ENCODE measurements around the gene ATPAF1.

ATPAF1 gene

DNA sequence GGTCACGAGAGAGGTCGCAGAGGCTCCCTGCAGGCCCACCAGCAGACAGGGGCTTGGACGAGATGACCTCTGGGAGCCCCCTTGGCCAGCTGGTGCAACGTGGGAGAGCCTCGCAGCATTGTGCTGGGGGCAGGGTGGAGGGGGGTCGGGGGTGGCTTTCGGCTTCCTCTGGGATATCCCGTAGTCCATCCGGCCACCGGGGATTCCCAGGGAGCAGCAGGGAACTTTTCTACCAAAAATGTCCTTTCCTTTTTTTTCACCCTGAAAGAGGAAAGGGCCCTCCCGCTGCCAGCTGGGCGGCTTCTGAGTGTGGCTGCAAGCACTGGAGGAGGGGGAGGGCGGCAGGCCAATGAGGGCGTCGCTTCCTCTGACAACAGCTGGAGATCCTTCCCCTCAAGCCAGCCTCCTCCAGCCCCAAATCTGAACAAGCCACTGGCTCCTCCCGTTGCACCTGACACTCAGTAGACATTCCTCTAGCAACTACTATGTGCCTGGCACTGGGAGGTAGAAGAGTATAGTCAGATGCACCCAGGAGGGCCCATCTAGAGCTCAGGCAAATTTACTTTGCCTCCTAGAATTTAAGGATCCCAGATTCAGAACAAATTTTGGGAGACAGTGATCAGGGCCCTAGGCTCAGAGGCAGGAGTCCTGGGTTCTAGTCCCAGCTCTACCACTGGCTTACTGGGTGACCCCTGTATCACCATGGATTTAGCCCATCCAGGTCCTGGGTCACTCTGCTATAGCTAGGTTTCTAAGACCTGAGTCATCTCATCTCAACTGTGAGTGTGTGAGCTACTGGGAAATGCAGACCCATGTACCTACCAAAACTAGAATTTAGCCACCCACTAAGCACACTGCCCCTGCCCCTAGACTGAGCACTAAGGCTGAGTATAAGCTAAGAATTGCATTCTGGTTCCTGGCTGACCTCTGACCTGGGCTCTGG lies 54.2 kb downstream of the ATPAF1 start:
- DNase-seq = no peak

GRCh38 chr1:46612937-46613660 lies 55.1 kb downstream of the ATPAF1 start:
- DNase-seq = no peak

GRCh38 chr1:46611691-46612221 lies 56.4 kb downstream of the ATPAF1 start:
- DNase-seq = no peak

GRCh38 chr1:46607345-46608130 lies 60.6 kb downstream of the ATPAF1 start:
- no peak for DNase-seq

- DNase-seq = peak; percentile 71
These were observed 61.8 kb downstream of the ATPAF1 start for GRCh38 chr1:46606255-46606965.

GRCh38 chr1:46605232-46605631 lies 62.9 kb downstream of the ATPAF1 start:
- no peak for DNase-seq

GRCh38 chr1:46603858-46604549 lies 64.2 kb downstream of the ATPAF1 start, which contains the start of gene MKNK1:
MKNK1 (minus strand) TSS chr1:46604268; CDS start chr1:46583327, 20,941 bp downstream.
- DNase-seq = peak; percentile 87

GRCh38 chr1:46603481-46603857 lies 64.7 kb downstream of the ATPAF1 start:
- DNase-seq = no peak

GRCh38 chr1:46601257-46602007 lies 66.7 kb downstream of the ATPAF1 start:
- no peak for DNase-seq

- DNase-seq = no peak
These were observed 68.8 kb downstream of the ATPAF1 start for GRCh38 chr1:46599059-46599970.

DNA sequence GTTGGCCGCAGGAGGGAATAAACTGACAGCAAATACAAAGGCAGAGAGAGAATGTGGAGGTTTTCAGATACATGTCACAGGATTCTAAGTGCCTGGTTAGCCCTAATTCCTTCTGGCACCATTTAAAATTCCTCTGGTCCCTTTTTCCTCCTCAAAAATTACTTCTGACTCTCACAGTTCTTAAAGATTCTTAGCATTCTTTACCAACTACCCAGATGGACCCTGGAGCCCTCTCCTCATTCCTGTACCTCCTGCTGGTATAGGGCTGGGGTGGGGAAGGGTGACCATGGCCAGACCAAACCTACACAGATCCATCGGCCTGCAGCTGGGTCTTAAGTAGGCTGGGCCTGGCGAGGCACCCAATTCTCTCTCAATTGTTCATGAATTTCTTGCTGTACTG lies 71.3 kb downstream of the ATPAF1 start:
- DNase-seq = no peak

DNA sequence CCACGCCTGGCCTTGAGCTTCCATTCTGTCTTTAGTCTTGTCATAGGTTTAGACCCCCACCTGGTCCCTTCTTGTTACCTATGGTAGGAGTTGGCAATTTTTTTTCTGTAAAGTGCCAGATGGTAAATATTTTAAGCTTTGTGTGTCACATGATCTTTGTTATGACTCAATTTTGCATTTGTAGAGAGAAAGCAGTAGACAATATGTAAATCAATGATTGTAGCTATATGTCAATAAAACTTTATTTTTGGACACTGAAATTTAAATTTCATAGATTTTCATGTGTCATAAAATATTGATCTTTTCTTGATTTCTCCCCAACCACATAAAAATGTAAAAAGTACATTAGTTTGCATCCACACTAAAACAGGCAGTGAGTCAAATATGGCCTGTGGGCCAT lies 72.1 kb downstream of the ATPAF1 start:
- no peak for DNase-seq

DNA sequence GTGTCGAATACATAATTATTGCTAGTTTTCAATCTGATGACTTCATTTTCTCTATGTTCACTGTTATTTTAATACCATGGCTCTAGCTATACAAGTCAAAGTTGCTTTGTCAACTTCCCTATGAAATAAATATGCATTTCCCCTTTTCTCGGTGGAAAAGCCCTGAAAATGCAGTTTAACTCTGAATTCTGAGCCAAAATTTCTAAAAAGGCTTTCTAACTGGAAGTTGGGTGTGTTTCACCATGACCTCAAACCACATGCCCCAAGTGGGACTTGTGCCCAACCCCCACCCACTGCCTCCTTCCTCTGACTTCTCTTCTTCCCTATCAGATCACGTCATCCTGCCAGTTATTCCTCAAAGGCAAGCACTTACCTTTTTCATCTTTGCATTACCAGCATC lies 73.0 kb downstream of the ATPAF1 start:
- DNase-seq = no peak

GRCh38 chr1:46594063-46594462 lies 74.1 kb downstream of the ATPAF1 start:
- DNase-seq = no peak

- no peak for DNase-seq
These were observed 75.3 kb downstream of the ATPAF1 start for GRCh38 chr1:46592823-46593222.

DNA sequence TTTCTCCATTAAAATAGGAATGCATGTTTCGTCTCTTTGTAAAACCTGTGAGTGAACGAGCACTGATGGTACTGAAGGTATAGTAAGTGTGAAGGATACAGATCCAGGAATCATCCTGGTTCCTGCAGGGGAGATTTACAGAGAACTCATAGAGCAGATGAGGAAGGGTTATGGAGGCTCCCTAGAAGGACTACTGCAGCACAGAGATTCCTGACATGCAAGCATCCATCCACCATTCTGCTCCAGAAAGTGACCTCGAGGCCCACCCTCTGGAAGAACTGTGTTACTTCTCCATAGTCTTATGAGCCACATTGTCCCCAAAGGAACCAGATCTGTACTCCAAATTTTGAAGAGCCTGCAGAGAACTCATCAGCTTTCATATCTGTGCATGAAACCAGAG lies 78.6 kb downstream of the ATPAF1 start:
- DNase-seq = no peak

DNA sequence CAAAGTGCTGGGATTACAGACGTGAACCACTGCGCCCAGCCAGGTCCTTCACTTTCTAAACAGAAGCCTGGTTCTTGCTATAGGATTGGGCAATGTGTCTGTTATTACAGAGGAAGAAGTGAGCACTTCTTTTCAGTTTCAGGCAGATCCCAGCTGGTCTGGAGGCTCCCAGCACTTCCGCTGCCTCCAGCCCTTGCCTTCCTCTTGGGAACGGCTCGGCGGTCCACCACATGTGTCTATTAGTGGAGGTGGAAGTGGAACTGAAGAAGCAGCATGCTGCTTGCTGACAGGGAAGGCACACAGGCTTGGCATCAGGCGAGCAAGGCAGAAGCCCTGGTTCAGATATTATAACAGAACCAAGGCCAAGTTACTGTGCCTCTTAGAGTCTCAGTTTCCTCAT lies 81.1 kb downstream of the ATPAF1 start:
- no peak for DNase-seq

DNA sequence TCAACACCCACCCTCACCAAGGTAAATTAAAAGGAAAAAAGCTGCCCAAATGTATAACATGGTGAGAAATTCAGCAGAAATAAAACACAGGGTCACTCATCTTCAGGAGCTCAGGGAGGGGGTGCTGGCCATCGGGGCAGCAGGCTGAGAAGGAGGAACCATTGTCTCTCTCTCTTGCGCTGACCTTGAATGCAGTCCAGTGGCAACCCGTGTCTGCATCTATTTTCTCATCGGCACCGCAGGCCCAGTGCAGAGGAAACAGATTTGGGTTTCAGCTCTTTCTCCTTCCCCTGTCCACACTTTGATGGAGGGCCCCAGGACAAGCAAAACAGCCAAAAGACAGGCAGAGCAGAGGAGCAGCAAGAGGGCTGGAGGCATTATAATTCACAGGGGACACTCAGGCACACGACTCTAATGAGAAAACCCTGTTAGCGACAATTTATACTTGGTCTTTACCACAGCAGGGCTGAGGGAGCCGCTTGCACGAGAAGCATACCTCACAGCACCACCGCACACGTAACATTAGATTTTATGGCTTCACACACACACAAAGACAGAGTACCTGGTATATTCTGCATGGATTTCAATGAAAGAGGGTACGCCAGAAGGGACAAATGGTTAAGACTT lies 82.7 kb downstream of the ATPAF1 start:
- no peak for DNase-seq

- no peak for DNase-seq
These were observed 84.7 kb downstream of the ATPAF1 start for GRCh38 chr1:46583494-46583893.

All from DMS153 (cell line).